ENCODE data around the gene TBX18.

GRCh38 chr6:84671183-84671582, 93.2 kb downstream of the TBX18 start:
- no peak for TF ChIP-seq BCL6B (tag by site-specific recombination; IDR thresholded peaks at IDR 0.05)
- no peak for TF ChIP-seq CTCF (tag by site-specific recombination; IDR thresholded peaks at IDR 0.05)
